Hepatocyte (in vitro differentiated cells): ENCODE data around the gene LMO4.

Source experiments
- EZH2phosphoT487 ChIP-seq: fragments of 200-600 bp; sonication (generic); IDR thresholded peaks from one replicate; pipeline ENCODE4 v1.6.1; 2018; ENCODE audit warnings: antibody characterized with exemption, mild to moderate bottlenecking, low read depth, moderate library complexity; ENCODE audit not compliant: unreplicated experiment, severe bottlenecking
- TF ChIP-seq, protein P1 (sequence below): fragments of 200-600 bp; sonication (generic); IDR thresholded peaks from 2 replicates; pipeline ENCODE4 v1.5.1; 2016; ENCODE audit warnings: antibody characterized with exemption, mild to moderate bottlenecking; ENCODE audit not compliant: poor library complexity

GRCh38 chr1:87367549-87367948 lies 38.9 kb downstream of the LMO4 start:
- TF ChIP-seq, protein P1, sequence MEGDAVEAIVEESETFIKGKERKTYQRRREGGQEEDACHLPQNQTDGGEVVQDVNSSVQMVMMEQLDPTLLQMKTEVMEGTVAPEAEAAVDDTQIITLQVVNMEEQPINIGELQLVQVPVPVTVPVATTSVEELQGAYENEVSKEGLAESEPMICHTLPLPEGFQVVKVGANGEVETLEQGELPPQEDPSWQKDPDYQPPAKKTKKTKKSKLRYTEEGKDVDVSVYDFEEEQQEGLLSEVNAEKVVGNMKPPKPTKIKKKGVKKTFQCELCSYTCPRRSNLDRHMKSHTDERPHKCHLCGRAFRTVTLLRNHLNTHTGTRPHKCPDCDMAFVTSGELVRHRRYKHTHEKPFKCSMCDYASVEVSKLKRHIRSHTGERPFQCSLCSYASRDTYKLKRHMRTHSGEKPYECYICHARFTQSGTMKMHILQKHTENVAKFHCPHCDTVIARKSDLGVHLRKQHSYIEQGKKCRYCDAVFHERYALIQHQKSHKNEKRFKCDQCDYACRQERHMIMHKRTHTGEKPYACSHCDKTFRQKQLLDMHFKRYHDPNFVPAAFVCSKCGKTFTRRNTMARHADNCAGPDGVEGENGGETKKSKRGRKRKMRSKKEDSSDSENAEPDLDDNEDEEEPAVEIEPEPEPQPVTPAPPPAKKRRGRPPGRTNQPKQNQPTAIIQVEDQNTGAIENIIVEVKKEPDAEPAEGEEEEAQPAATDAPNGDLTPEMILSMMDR, result no peak
- no peak for TF ChIP-seq EZH2phosphoT487
